ENCODE data around the gene BRD1.

The BRD1 gene

GRCh38 chr22:49797706-49798105 lies 30.0 kb downstream of the BRD1 start:
- no peak for TF ChIP-seq REST (IDR thresholded peaks at IDR 0.05; ENCODE audit: insufficient replicate concordance, low read depth)
- no peak for TF ChIP-seq SPI1 (IDR thresholded peaks at IDR 0.05; ENCODE audit: borderline replicate concordance, low read depth)
- no peak for TF ChIP-seq POLR2AphosphoS5 (IDR thresholded peaks at IDR 0.05; ENCODE audit: low read depth)
- no peak for TF ChIP-seq CTCF (IDR thresholded peaks at IDR 0.05; ENCODE audit: insufficient read depth, low read length)
- no peak for TF ChIP-seq GABPA (IDR thresholded peaks at IDR 0.05; ENCODE audit: low read depth)
- Histone ChIP-seq H3K4me3 (replicated peaks; ENCODE audit: insufficient read depth, low read length) (no peak overlapping the region), H3K27me3 (ENCODE audit: insufficient read depth, poor library complexity, severe bottlenecking) (no peaks in the 10 kb centered on the region), H3K27ac (replicated peaks) (no peak overlapping the region)
- no peak for DNase-seq (ENCODE audit: low read depth in 1 of 2, low spot score in 1 of 2)

GRCh38 chr22:49796596-49797270 lies 30.9 kb downstream of the BRD1 start:
- Histone ChIP-seq H3K4me3 (replicated peaks; ENCODE audit: insufficient read depth, low read length) (no peak overlapping the region), H3K27me3 (ENCODE audit: insufficient read depth, poor library complexity, severe bottlenecking) (no peaks in the 10 kb centered on the region), H3K27ac (replicated peaks) (no peak overlapping the region)
- no peak for TF ChIP-seq POLR2AphosphoS5 (IDR thresholded peaks at IDR 0.05; ENCODE audit: low read depth)
- no peak for TF ChIP-seq GABPA (IDR thresholded peaks at IDR 0.05; ENCODE audit: low read depth)
- no peak for TF ChIP-seq REST (IDR thresholded peaks at IDR 0.05; ENCODE audit: insufficient replicate concordance, low read depth)
- no peak for TF ChIP-seq SPI1 (IDR thresholded peaks at IDR 0.05; ENCODE audit: borderline replicate concordance, low read depth)
- no peak for TF ChIP-seq CTCF (IDR thresholded peaks at IDR 0.05; ENCODE audit: insufficient read depth, low read length)
- no peak for DNase-seq (ENCODE audit: low read depth in 1 of 2, low spot score in 1 of 2)

- Histone ChIP-seq H3K4me3 (replicated peaks; ENCODE audit: insufficient read depth, low read length) (no peak overlapping the region), H3K27me3 (ENCODE audit: insufficient read depth, poor library complexity, severe bottlenecking) (no peaks in the 10 kb centered on the region), H3K27ac (replicated peaks) (no peak overlapping the region)
- DNase-seq (ENCODE audit: low read depth in 1 of 2, low spot score in 1 of 2): no peak
- TF ChIP-seq SPI1 (IDR thresholded peaks at IDR 0.05; ENCODE audit: borderline replicate concordance, low read depth): no peak
- no peak for TF ChIP-seq GABPA (IDR thresholded peaks at IDR 0.05; ENCODE audit: low read depth)
- TF ChIP-seq POLR2AphosphoS5 (IDR thresholded peaks at IDR 0.05; ENCODE audit: low read depth): no peak
- TF ChIP-seq CTCF (IDR thresholded peaks at IDR 0.05; ENCODE audit: insufficient read depth, low read length): no peak
- no peak for TF ChIP-seq REST (IDR thresholded peaks at IDR 0.05; ENCODE audit: insufficient replicate concordance, low read depth)
Observed at GRCh38 chr22:49795521-49795920, 32.2 kb downstream of the BRD1 start.
